SU-DHL-6 (cell line): ENCODE results near the gene KRT14.

Experiments used
- EZH2phosphoT487 ChIP-seq: fragments of 200-600 bp; sonication (generic), shearing (Covaris generic); conservative IDR thresholded peaks from 2 replicates; pipeline ENCODE4 v1.6.1; 2018; ENCODE audit warnings: mild to moderate bottlenecking, antibody characterized with exemption, low read length, moderate library complexity, mixed read lengths
- TF ChIP-seq, protein P1 (sequence below): fragments of 200-600 bp; sonication (generic); IDR thresholded peaks from one replicate; pipeline ENCODE4 v1.5.1; 2017; ENCODE audit warnings: antibody characterized with exemption, mild to moderate bottlenecking, low read length, moderate library complexity; ENCODE audit not compliant: insufficient read depth, poor library complexity, severe bottlenecking

DNA sequence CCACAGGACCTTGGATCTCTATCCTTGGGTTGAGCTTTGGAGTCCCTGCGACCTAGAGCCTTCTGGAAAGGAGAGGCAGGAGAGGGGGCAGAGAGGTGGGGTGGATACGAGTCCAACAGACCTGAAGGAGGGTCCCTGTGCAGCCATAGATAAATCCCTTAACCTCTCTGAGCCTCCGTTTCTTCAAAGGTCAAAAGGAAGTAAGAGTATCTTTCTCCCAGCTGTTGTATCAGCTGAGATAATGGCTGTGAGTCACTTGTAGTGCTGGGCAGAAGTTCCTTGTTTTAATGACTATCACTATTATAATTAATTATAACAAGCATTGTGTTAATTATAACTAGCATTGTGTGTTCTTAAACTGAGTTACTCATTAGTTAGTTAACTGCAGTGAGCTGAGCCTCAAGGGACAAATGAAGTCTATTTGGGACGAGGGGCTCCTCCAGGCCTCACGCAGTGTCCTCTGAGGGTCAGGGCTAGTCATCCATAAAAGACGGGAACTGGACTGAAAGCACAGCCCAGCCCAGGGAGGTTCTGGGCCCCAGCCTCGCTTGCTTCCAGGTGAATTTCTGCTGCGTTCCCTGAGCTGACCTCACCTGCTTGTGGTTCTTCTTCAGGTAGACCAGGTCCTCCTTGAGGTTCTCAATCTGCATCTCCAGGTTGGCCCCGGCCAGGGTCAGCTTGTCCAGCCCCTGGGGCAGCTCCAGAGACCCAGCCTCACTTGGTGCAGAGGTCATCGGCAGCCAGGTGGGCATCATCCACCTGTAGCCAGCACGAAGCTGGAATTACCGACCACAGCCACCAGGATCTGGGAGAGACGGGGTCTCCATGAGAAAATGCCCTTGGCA, 43.4 kb upstream of the KRT14 start:
- TF ChIP-seq, protein P1, sequence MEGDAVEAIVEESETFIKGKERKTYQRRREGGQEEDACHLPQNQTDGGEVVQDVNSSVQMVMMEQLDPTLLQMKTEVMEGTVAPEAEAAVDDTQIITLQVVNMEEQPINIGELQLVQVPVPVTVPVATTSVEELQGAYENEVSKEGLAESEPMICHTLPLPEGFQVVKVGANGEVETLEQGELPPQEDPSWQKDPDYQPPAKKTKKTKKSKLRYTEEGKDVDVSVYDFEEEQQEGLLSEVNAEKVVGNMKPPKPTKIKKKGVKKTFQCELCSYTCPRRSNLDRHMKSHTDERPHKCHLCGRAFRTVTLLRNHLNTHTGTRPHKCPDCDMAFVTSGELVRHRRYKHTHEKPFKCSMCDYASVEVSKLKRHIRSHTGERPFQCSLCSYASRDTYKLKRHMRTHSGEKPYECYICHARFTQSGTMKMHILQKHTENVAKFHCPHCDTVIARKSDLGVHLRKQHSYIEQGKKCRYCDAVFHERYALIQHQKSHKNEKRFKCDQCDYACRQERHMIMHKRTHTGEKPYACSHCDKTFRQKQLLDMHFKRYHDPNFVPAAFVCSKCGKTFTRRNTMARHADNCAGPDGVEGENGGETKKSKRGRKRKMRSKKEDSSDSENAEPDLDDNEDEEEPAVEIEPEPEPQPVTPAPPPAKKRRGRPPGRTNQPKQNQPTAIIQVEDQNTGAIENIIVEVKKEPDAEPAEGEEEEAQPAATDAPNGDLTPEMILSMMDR, result no peak
- TF ChIP-seq EZH2phosphoT487, result no peak
